KG1 (cell line): ENCODE results near the gene NCAPG2.
A peak's percentile ranks its signal among the peaks of the same experiment; 100 is the strongest.
"Not testable (repeated sequence)": the region's sequence is repeated elsewhere in the genome, so short reads cannot be mapped to it uniquely, and the experiment has no call there.

Source experiments
- DNase-seq: peaks from one replicate; lab custom pipeline; 2025; lab: John Stamatoyannopoulos, UW

NCAPG2 gene

GRCh38 chr7:158706710-158707590 is 2.3 kb upstream of the NCAPG2 start:
- no peak for DNase-seq

GRCh38 chr7:158706273-158706704 is 1.7 kb upstream of the NCAPG2 start:
- DNase-seq: no peak

GRCh38 chr7:158705234-158705850 is 738 bp upstream of the NCAPG2 start:
- no peak for DNase-seq

GRCh38 chr7:158703679-158704523 is 703 bp downstream of the NCAPG2 start:
- DNase-seq: not testable (repeated sequence)

GRCh38 chr7:158702944-158703343 is 1.7 kb downstream of the NCAPG2 start:
- DNase-seq: no peak

GRCh38 chr7:158702196-158702595 is 2.4 kb downstream of the NCAPG2 start:
- no peak for DNase-seq

GRCh38 chr7:158700008-158700407 is 4.6 kb downstream of the NCAPG2 start:
- DNase-seq: no peak

GRCh38 chr7:158699341-158699740 is 5.3 kb downstream of the NCAPG2 start:
- DNase-seq: no peak

- no peak for DNase-seq
Measured at GRCh38 chr7:158698657-158699195, 5.9 kb downstream of the NCAPG2 start.

GRCh38 chr7:158697597-158697996 is 7.0 kb downstream of the NCAPG2 start:
- not testable (repeated sequence) for DNase-seq

GRCh38 chr7:158695726-158696452 is 8.7 kb downstream of the NCAPG2 start:
- DNase-seq: peak; percentile 50

GRCh38 chr7:158695056-158695455 is 9.5 kb downstream of the NCAPG2 start:
- no peak for DNase-seq

GRCh38 chr7:158694650-158695049 is 10.0 kb downstream of the NCAPG2 start:
- DNase-seq: no peak

GRCh38 chr7:158689488-158689887 is 15.1 kb downstream of the NCAPG2 start:
- no peak for DNase-seq

GRCh38 chr7:158687406-158687805 is 17.2 kb downstream of the NCAPG2 start:
- no peak for DNase-seq

GRCh38 chr7:158685693-158686092 is 18.9 kb downstream of the NCAPG2 start:
- DNase-seq: no peak

GRCh38 chr7:158684329-158684728 is 20.3 kb downstream of the NCAPG2 start:
- no peak for DNase-seq

- DNase-seq: no peak
Measured at GRCh38 chr7:158683541-158683940, 21.1 kb downstream of the NCAPG2 start.

GRCh38 chr7:158682456-158682855 is 22.1 kb downstream of the NCAPG2 start:
- DNase-seq: no peak

GRCh38 chr7:158680754-158681153 is 23.9 kb downstream of the NCAPG2 start:
- no peak for DNase-seq

- DNase-seq: no peak
Measured at GRCh38 chr7:158676906-158677305, 27.7 kb downstream of the NCAPG2 start.
